Transverse colon (tissue), 4 donors: ENCODE data around the gene PRDX3. TPM values are rescaled to one million over a fixed set of nuclear protein-coding genes. Genes with fewer than 3 reads are reported as not detected.

Source experiments
- DNase-seq: peaks from one replicate; pipeline ENCODE4 v3.0.0-alpha.2; 2019
- H3K27ac ChIP-seq, 4 donors: fragments of 200-600 bp; sonication (generic); 2 replicates each; pipeline ENCODE4 v1.5.1; 2016 to 2018; ENCODE audit warnings: inconsistent platforms in 4 of 4
- H3K27me3 ChIP-seq: fragments of 200-600 bp; sonication (generic); 2 replicates; pipeline ENCODE4 v1.5.1; 2017; ENCODE audit warnings: inconsistent platforms
- H3K36me3 ChIP-seq, 4 donors: fragments of 200-600 bp; sonication (generic); 2 replicates each; pipeline ENCODE4 v1.5.1; 2017 to 2019; ENCODE audit warnings: inconsistent platforms in 4 of 4
- H3K4me1 ChIP-seq, 4 donors: fragments of 200-600 bp; sonication (generic); 2 replicates each; pipeline ENCODE4 v1.5.1; 2017 to 2020; ENCODE audit warnings: inconsistent platforms in 4 of 4
- H3K4me3 ChIP-seq, 4 donors: fragments of 200-600 bp; sonication (generic); 1 replicate in 1 of 4; 2 replicates in 3 of 4; pipeline versions ENCODE4 v1.5.1 to v1.6.1; 2017 to 2019; ENCODE audit warnings: inconsistent platforms in 4 of 4
- H3K9me3 ChIP-seq, 2 donors: fragments of 200-600 bp; sonication (generic); 2 replicates each; pipeline ENCODE4 v1.5.1; 2017 to 2019; ENCODE audit warnings: inconsistent platforms in 2 of 2
- CTCF ChIP-seq, 5 experiments: fragments of 200-600 bp in 3 of 5; fragments of 450-650 bp in 2 of 5; sonication (generic) in 3 of 5; IDR thresholded peaks; 1 replicate in 2 of 5; 2 replicates in 3 of 5; pipeline ENCODE4 v1.5.1; 2016 to 2017; ENCODE audit warnings: antibody characterized with exemption in 5 of 5, inconsistent platforms in 3 of 5, mild to moderate bottlenecking in 2 of 5, moderate library complexity in 1 of 5
- EP300 ChIP-seq: sonication (generic); formaldehyde crosslinking; IDR thresholded peaks from one replicate; pipeline ENCODE4 v1.6.1; 2017; ENCODE audit warnings: antibody characterized with exemption, low read depth
- POLR2A ChIP-seq: fragments of 450-650 bp; IDR thresholded peaks from one replicate; pipeline ENCODE4 v1.6.1; 2016; ENCODE audit warnings: antibody characterized with exemption, mild to moderate bottlenecking, moderate library complexity
- POLR2AphosphoS5 ChIP-seq, 3 donors: sonication (generic); formaldehyde crosslinking; IDR thresholded peaks; one replicate each; pipeline ENCODE4 v1.6.1; 2016; ENCODE audit warnings: antibody characterized with exemption in 3 of 3
- WGBS, 2 donors: methylation state at CpG; one replicate each; pipeline ENCODE4 v1.1.5; 2018; ENCODE audit warnings: low coverage in 1 of 2; 5-methylcytosine and 5-hydroxymethylcytosine counted together
- in situ Hi-C, 4 donors: fragments of 200-750 bp; cut with MboI; loops; one replicate each; pipeline versions ENCODE4 v1.15.0 to v1.15.1; 2017; ENCODE audit warnings: low sequenced_read_pairs in 3 of 4, low pct_ligation_motif_present in 1 of 4, low pct_unique_long_range_greater_than_20kb in 1 of 4
- intact Hi-C: fragments of 100-400 bp; cut with DNase I; formaldehyde crosslinking; loops from one replicate; pipeline ENCODE4 v1.15.1; 2023; ENCODE audit warnings: low total_unique reads
- total RNA-seq, 4 donors: library from RNA; depleted of rRNA; stranded (reverse); fragments of >200 nt; gene quantifications; one replicate each; pipeline ENCODE4 v1.1.0, GENCODE V29; 2016

Gene PRDX3
- total RNA-seq, 4 donors from 2014 or later, result 24.7 to 141 (median 78.9) TPM

GRCh38 chr10:119166564-119166963 lies 12.0 kb downstream of the PRDX3 start:
- intact Hi-C loops, result no loop called here
- in situ Hi-C loops, result no loop called here

GRCh38 chr10:119166118-119166500 lies 12.5 kb downstream of the PRDX3 start:
- intact Hi-C loops (no loop called here), in situ Hi-C loops (no loop called here)
- peaks cover 0 to 16% (median 13%) of the 10 kb centered on the region in 4 donors for H3K4me1 ChIP-seq
- TF ChIP-seq POLR2AphosphoS5 (IDR thresholded peaks at IDR 0.05) (no peak), POLR2A (no peak), EP300 (no peak), CTCF (IDR thresholded peaks at IDR 0.05) (no peak)
- WGBS, 2 donors, result 69% methylated on average over 5 to 7 of the region's 7 CpGs
- DNase-seq, result no peak
- no peaks in the 10 kb centered on the region for H3K9me3 ChIP-seq
- no peaks in the 10 kb centered on the region for H3K27me3 ChIP-seq
- peak overlapping the region; percentile 55 to 84 (median 79) for H3K4me3 ChIP-seq
- peak overlapping the region; percentile 89 to 94 (median 91) for H3K27ac ChIP-seq
- peaks cover 0 to 27% (median 8%) of the 10 kb centered on the region in 4 donors for H3K36me3 ChIP-seq

More at GRCh38 chr10:119166564-119166963, 12.0 kb downstream of the PRDX3 start:
- no peak for DNase-seq
- Histone ChIP-seq H3K27me3 (no peaks in the 10 kb centered on the region), H3K9me3 (no peaks in the 10 kb centered on the region), H3K4me1 (peaks cover 0 to 16% (median 13%) of the 10 kb centered on the region in 4 donors), H3K27ac (peak overlapping the region; percentile 89 to 94 (median 91)), H3K4me3 (no peak overlapping the region), H3K36me3 (peaks cover 0 to 27% (median 10%) of the 10 kb centered on the region in 4 donors)
- TF ChIP-seq EP300 (no peak), CTCF (IDR thresholded peaks at IDR 0.05) (no peak), POLR2A (no peak), POLR2AphosphoS5 (IDR thresholded peaks at IDR 0.05) (no peak)
- WGBS, 2 donors, result 77% methylated on average over 8 of the region's 8 CpGs; no CpG with 5 or more reads in 1 of the 2 donors

GRCh38 chr10:119165171-119166117 lies 13.2 kb downstream of the PRDX3 start, which contains the start of gene SFXN4:
SFXN4 (minus strand) TSS chr10:119165714; CDS start chr10:119165647, 67 bp downstream.
- peak within 1 kb of the TSS; percentile 89 to 94 (median 91) for H3K27ac ChIP-seq
- H3K9me3 ChIP-seq, result no peaks in the 10 kb centered on the region
- in situ Hi-C loops (no loop called here), intact Hi-C loops (no loop called here)
- peak; percentile 85 for DNase-seq
- peaks cover 0 to 16% (median 13%) of the 10 kb centered on the region in 4 donors for H3K4me1 ChIP-seq
- H3K36me3 ChIP-seq, result peaks cover 0 to 26% (median 8%) of the 10 kb centered on the region in 4 donors
- TF ChIP-seq POLR2AphosphoS5 (IDR thresholded peaks at IDR 0.05) (peak; percentile 50 to 91 (median 77)), CTCF (IDR thresholded peaks at IDR 0.05) (peak in 2 of 5 experiments; percentile 16 to 21), EP300 (no peak), POLR2A (peak; percentile 73)
- 0 to 2% methylated on average over 3 to 69 of the region's 90 CpGs for WGBS, 2 donors
- peak within 1 kb of the TSS; percentile 68 to 84 (median 79) for H3K4me3 ChIP-seq
- no peaks in the 10 kb centered on the region for H3K27me3 ChIP-seq

GRCh38 chr10:119162452-119163092 lies 16.0 kb downstream of the PRDX3 start:
- H3K9me3 ChIP-seq, result no peaks in the 10 kb centered on the region
- H3K4me1 ChIP-seq, result peaks cover 0 to 16% (median 13%) of the 10 kb centered on the region in 4 donors
- no peak overlapping the region for H3K4me3 ChIP-seq
- intact Hi-C loops, result no loop called here
- in situ Hi-C loops, result no loop called here
- peaks cover 0 to 16% (median 6%) of the 10 kb centered on the region in 4 donors for H3K36me3 ChIP-seq
- peak overlapping the region in 2 of 4 donors; percentile 31 to 34 for H3K27ac ChIP-seq
- DNase-seq, result no peak
- H3K27me3 ChIP-seq, result no peaks in the 10 kb centered on the region
- WGBS, 2 donors, result 97 to 100% methylated on average over 5 of the region's 5 CpGs
- no peak for TF ChIP-seq POLR2A
- no peak for TF ChIP-seq POLR2AphosphoS5 (IDR thresholded peaks at IDR 0.05)
- no peak for TF ChIP-seq CTCF (IDR thresholded peaks at IDR 0.05)
- no peak for TF ChIP-seq EP300
